Loucy (cell line): Measurements from ENCODE around the gene NKIRAS1.

Experiments
- EZH2phosphoT487 ChIP-seq: fragments of 200-600 bp; IDR thresholded peaks from 2 replicates; pipeline ENCODE4 v1.6.1; 2018; ENCODE audit warnings: antibody characterized with exemption, mild to moderate bottlenecking, moderate library complexity, borderline replicate concordance
- TF ChIP-seq, protein P1 (sequence below): fragments of 200-600 bp; sonication (generic); conservative IDR thresholded peaks from 2 replicates; pipeline ENCODE4 v1.5.1; 2014; ENCODE audit warnings: mild to moderate bottlenecking, antibody characterized with exemption, low read length

DNA sequence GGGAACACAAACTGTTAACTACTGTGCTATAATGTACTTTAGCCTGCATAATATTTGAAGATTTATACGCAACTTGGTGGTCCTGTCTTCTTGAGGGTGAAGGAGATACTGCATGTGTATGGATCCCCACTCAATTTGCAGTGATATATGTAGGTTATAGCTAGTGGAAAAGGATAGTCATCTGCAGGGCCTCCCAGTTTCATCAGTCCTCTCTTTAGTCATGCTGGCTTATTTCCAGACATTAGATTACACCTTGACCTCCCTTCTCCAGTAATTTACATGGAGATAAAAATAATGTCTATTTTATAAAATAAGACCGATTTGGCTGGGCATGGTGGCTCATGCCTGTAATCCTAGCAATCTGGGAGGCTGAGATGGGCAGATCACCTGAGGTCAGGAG lies 32.0 kb upstream of the NKIRAS1 start:
- TF ChIP-seq, protein P1, sequence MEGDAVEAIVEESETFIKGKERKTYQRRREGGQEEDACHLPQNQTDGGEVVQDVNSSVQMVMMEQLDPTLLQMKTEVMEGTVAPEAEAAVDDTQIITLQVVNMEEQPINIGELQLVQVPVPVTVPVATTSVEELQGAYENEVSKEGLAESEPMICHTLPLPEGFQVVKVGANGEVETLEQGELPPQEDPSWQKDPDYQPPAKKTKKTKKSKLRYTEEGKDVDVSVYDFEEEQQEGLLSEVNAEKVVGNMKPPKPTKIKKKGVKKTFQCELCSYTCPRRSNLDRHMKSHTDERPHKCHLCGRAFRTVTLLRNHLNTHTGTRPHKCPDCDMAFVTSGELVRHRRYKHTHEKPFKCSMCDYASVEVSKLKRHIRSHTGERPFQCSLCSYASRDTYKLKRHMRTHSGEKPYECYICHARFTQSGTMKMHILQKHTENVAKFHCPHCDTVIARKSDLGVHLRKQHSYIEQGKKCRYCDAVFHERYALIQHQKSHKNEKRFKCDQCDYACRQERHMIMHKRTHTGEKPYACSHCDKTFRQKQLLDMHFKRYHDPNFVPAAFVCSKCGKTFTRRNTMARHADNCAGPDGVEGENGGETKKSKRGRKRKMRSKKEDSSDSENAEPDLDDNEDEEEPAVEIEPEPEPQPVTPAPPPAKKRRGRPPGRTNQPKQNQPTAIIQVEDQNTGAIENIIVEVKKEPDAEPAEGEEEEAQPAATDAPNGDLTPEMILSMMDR = no peak
- no peak for TF ChIP-seq EZH2phosphoT487
